ENCODE measurements around the gene KIFC1. TPM values are rescaled to one million over a fixed set of nuclear protein-coding genes. Genes with fewer than 3 reads are reported as not detected.
"Not testable (repeated sequence)": the region's sequence is repeated elsewhere in the genome, so short reads cannot be mapped to it uniquely, and the experiment has no call there.

The KIFC1 gene
- total RNA-seq, 1 donor from 2014 or later: 27.5 TPM

DNA sequence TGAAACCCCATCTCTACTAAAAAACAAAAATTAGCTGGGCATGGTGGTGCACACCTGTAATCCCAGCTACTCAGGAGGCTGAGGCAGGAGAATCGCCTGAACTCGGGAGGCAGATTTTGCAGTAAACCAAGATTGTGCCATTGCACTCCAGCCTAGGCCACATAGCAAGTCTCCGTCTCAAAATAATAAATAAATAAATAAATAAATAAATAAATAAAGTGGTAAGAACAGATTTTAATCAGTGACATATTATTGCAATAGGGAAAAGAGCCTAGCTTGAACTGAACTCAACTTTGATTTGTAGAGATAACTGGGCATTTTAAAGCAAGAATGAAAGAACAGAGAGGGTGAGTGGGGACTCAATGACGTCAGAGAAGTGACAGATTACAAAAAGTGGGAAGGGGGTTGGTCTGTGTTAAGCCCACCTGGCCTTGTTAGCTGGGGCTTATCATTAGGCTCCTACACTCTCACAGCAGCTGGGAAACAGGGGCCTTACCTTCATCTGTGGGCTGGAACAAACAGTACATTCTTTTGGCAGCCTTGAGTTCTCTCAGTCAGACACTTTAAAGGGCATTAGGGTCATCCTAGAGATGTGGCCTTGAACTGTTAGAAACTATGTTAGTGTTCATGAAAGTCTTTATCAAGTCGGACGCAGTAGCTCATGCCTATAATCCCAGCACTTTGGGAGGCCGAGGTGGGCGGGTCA, 24.5 kb upstream of the KIFC1 start:
- DNase-seq (ENCODE audit: extremely low spot score in 2 of 2): no peak
- Histone ChIP-seq H3K36me3 (no peaks in the 10 kb centered on the region), H3K9me3 (no peaks in the 10 kb centered on the region), H3K27ac (no peak overlapping the region), H3K27me3 (no peaks in the 10 kb centered on the region), H3K4me1 (no peaks in the 10 kb centered on the region), H3K4me3 (no peak overlapping the region)
- TF ChIP-seq POLR2A (IDR thresholded peaks at IDR 0.05) (no peak), POLR2AphosphoS5 (IDR thresholded peaks at IDR 0.05; ENCODE audit: insufficient read depth in 1 of 2, low read depth in 1 of 2) (no peak)
- TF ChIP-seq, protein P1, sequence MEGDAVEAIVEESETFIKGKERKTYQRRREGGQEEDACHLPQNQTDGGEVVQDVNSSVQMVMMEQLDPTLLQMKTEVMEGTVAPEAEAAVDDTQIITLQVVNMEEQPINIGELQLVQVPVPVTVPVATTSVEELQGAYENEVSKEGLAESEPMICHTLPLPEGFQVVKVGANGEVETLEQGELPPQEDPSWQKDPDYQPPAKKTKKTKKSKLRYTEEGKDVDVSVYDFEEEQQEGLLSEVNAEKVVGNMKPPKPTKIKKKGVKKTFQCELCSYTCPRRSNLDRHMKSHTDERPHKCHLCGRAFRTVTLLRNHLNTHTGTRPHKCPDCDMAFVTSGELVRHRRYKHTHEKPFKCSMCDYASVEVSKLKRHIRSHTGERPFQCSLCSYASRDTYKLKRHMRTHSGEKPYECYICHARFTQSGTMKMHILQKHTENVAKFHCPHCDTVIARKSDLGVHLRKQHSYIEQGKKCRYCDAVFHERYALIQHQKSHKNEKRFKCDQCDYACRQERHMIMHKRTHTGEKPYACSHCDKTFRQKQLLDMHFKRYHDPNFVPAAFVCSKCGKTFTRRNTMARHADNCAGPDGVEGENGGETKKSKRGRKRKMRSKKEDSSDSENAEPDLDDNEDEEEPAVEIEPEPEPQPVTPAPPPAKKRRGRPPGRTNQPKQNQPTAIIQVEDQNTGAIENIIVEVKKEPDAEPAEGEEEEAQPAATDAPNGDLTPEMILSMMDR (IDR thresholded peaks at IDR 0.05): no peak
- intact Hi-C loops (cut with DNase I): no loop called here

DNA sequence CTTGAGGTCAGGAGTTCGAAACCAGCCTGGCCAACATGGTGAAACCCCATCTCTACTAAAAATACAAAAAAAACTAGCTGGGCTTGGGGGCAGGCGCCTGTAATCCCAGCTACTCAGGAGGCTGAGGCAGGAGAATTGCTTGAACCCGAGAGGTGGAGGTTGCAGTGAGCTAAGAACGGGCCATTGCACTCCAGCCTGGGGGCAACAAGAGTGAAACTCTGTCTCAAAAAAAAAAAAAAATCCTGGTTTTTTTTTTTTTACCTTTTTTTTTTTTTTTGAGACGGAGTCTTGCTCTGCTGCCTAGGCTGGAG, 24.0 kb upstream of the KIFC1 start:
- H3K27ac ChIP-seq; H3K4me1 ChIP-seq; DNase-seq (ENCODE audit: extremely low spot score in 2 of 2); H3K4me3 ChIP-seq; H3K9me3 ChIP-seq; intact Hi-C loops (cut with DNase I); H3K27me3 ChIP-seq; H3K36me3 ChIP-seq: not testable (repeated sequence)

DNA sequence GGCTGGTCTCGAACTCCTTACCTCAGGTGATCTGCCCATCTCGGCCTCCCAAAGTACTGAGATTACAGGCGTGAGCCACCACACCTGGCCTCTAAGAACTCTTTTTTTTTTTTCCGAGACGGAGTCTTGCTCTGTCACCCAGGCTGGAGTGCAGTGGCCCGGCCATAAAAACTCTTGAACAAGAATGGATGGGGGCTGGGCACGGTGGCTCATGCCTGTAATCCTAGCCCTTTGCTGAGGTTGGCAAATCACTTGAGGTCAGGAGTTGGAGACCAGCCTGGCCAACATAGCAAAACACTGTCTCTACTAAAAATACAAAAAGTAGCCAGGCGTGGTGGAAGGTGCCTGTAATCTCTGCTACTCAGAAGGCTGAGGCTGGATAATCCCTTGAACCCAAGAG, 19.7 kb upstream of the KIFC1 start:
- peaks cover 31% of the 10 kb centered on the region for H3K4me1 ChIP-seq
- H3K4me3 ChIP-seq; H3K27ac ChIP-seq; DNase-seq (ENCODE audit: extremely low spot score in 2 of 2); intact Hi-C loops (cut with DNase I); H3K9me3 ChIP-seq; H3K27me3 ChIP-seq; H3K36me3 ChIP-seq: not testable (repeated sequence)

DNA sequence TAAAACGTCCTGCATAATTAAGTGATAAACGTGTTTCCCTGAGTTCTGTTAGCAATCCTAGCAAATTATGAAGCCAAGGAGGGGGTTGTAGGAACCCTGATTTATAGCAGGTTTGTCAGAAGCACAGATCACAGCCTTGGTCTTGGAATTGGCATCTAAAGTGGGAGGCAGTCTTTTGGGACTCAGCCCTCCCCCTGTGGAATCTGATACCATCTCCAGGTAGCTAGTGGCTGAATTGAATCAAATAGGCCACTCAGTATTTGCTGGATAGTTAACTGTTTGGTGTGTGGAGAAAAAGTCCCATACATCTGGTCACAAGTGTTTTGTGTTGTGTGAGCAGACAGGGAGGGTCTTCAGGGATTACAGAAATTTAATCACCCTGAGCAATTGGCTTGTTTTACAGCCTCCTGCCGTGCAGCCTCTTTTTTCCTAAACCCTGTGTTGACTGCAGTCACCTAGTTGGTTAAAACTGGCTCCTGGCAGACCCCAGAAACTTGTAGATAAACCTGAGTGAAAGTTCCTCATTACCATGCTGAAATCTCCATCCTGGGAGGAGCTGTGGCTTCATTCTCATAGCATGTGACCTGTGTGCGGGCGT, 19.0 kb upstream of the KIFC1 start:
- no peaks in the 10 kb centered on the region for H3K9me3 ChIP-seq
- no peak overlapping the region for H3K4me3 ChIP-seq
- intact Hi-C loops (cut with DNase I): no loop called here
- DNase-seq (ENCODE audit: extremely low spot score in 2 of 2): no peak
- no peak for TF ChIP-seq POLR2A (IDR thresholded peaks at IDR 0.05)
- TF ChIP-seq, protein P1 (IDR thresholded peaks at IDR 0.05): no peak
- no peak for TF ChIP-seq POLR2AphosphoS5 (IDR thresholded peaks at IDR 0.05; ENCODE audit: insufficient read depth in 1 of 2, low read depth in 1 of 2)
- no peak overlapping the region for H3K27ac ChIP-seq
- H3K36me3 ChIP-seq: no peaks in the 10 kb centered on the region
- H3K27me3 ChIP-seq: no peaks in the 10 kb centered on the region
- H3K4me1 ChIP-seq: peaks cover 39% of the 10 kb centered on the region

DNA sequence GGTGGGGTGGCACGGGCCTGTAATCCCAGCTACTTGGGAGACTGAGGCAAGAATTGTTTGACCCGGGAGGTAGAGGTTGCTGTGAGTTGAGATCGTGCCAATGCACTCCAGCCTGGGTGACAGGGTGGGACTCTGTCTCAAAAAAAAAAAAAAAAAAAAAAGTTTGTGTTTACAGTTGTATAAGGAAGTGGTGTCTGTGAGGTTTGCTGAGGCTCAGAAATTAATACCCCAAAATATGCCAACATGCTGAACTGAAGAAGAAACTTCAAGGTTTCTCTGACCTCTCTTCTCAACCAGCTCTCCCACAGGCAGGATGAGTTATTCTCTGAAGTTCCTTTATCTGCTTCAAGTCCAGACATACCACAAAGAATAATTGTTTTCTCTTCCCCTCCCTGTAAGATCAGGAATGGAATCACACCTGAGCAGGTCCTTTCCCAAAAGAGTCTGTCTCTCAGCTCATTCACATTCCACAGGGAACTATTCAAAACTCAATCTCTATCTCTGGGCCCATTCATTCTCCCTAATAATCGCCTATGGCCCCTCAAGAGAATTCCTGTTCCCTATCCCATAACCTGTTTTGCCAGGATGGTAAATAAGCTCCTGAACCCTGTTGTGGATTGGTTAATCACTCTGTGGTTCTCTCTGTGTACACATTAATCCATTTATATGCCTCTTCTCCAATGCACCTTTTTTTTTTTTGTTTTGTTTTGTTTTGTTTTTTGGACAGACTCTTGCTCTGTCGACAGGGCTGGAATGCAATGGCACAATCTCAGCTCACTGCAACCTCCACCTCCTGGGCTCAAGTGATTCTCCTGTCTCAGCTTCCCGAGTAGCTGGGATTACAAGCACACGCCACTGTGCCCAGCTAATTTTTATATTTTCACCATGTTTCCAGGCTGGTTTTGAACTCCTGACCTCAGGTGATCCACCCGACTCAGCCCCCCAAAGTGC, 17.4 kb upstream of the KIFC1 start:
- no peaks in the 10 kb centered on the region for H3K36me3 ChIP-seq
- H3K4me1 ChIP-seq: peaks cover 39% of the 10 kb centered on the region
- intact Hi-C loops (cut with DNase I): no loop called here
- H3K4me3 ChIP-seq: no peak overlapping the region
- peak overlapping the region; percentile 85 for H3K27ac ChIP-seq
- no peaks in the 10 kb centered on the region for H3K9me3 ChIP-seq
- TF ChIP-seq POLR2AphosphoS5 (IDR thresholded peaks at IDR 0.05; ENCODE audit: insufficient read depth in 1 of 2, low read depth in 1 of 2) (no peak), POLR2A (IDR thresholded peaks at IDR 0.05) (no peak)
- TF ChIP-seq, protein P1 (IDR thresholded peaks at IDR 0.05): no peak
- no peak for DNase-seq (ENCODE audit: extremely low spot score in 2 of 2)
- H3K27me3 ChIP-seq: no peaks in the 10 kb centered on the region
